NCI-H226 (cell line): ENCODE results near the gene TMEM81.

Experiments used
- DNase-seq: peaks from one replicate; pipeline ENCODE4 v3.0.0-alpha.2; 2015

TMEM81 gene

GRCh38 chr1:205075642-205076155 lies 8.6 kb downstream of the TMEM81 start:
- no peak for DNase-seq

GRCh38 chr1:205074513-205074912 lies 9.7 kb downstream of the TMEM81 start:
- DNase-seq, result peak; percentile 17

GRCh38 chr1:205074084-205074483 lies 10.2 kb downstream of the TMEM81 start:
- no peak for DNase-seq

- no peak for DNase-seq
Measured at GRCh38 chr1:205073511-205073910, 10.7 kb downstream of the TMEM81 start.

GRCh38 chr1:205072881-205073280 lies 11.4 kb downstream of the TMEM81 start:
- DNase-seq, result peak; percentile 48

GRCh38 chr1:205072286-205072685 lies 12.0 kb downstream of the TMEM81 start:
- no peak for DNase-seq

- no peak for DNase-seq
Measured at GRCh38 chr1:205071801-205072200, 12.5 kb downstream of the TMEM81 start.

- no peak for DNase-seq
Measured at GRCh38 chr1:205071028-205071409, 13.2 kb downstream of the TMEM81 start.

GRCh38 chr1:205069371-205070125 lies 14.7 kb downstream of the TMEM81 start:
- DNase-seq, result no peak

GRCh38 chr1:205068457-205069040 lies 15.7 kb downstream of the TMEM81 start:
- DNase-seq, result no peak

GRCh38 chr1:205068001-205068400 lies 16.3 kb downstream of the TMEM81 start:
- no peak for DNase-seq

GRCh38 chr1:205067031-205067430 lies 17.2 kb downstream of the TMEM81 start:
- no peak for DNase-seq

- no peak for DNase-seq
Measured at GRCh38 chr1:205066141-205066818, 18.0 kb downstream of the TMEM81 start.

- DNase-seq, result no peak
Measured at GRCh38 chr1:205065666-205066065, 18.6 kb downstream of the TMEM81 start.

- DNase-seq, result no peak
Measured at GRCh38 chr1:205064741-205065316, 19.4 kb downstream of the TMEM81 start.

GRCh38 chr1:205064301-205064700 lies 20.0 kb downstream of the TMEM81 start:
- no peak for DNase-seq

GRCh38 chr1:205062895-205063294 lies 21.4 kb downstream of the TMEM81 start:
- DNase-seq, result no peak

GRCh38 chr1:205062319-205062718 lies 21.9 kb downstream of the TMEM81 start:
- no peak for DNase-seq

GRCh38 chr1:205061665-205062069 lies 22.6 kb downstream of the TMEM81 start:
- peak; percentile 37 for DNase-seq

- no peak for DNase-seq
Measured at GRCh38 chr1:205061227-205061626, 23.0 kb downstream of the TMEM81 start.

- DNase-seq, result no peak
Measured at GRCh38 chr1:205060746-205061145, 23.5 kb downstream of the TMEM81 start.

- no peak for DNase-seq
Measured at GRCh38 chr1:205059660-205060059, 24.6 kb downstream of the TMEM81 start.

GRCh38 chr1:205058853-205059252 lies 25.4 kb downstream of the TMEM81 start:
- DNase-seq, result no peak
